ENCODE data around the gene DPEP2. TPM values are rescaled to one million over a fixed set of nuclear protein-coding genes. Genes with fewer than 3 reads are reported as not detected.

The DPEP2 gene
- total RNA-seq, 2 donors from 2014 or later = 0.20 TPM; not detected in 1

DNA sequence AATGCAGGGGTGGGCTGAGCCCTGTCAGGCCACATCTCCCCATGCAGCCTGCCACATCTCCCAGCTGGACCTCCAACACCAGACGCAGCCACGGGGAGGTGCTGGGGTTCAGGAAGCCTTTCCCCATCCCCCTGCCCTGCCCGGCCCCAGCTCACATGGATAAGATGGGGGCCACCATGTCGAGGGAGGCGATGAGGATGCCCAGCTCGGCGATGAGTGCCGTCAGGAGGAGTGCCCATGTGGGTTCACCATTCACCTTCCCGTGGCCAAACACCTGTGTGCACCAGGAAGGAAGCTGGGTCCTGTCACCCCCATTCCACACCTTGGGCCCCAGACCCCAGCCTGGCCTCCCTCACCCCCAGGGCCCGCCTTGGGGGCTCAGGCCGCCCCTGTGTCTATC lies 49.6 kb downstream of the DPEP2 start:
- Mint-ChIP-seq H3K4me3 (no peak overlapping the region), H3K9me3 (no peaks in the 10 kb centered on the region), H3K27ac (no peak overlapping the region), H3K27me3 (ENCODE audit: insufficient read depth) (no peaks in the 10 kb centered on the region), H3K4me1 (no peaks in the 10 kb centered on the region), H3K36me3 (ENCODE audit: low read depth) (peaks cover 38% of the 10 kb centered on the region)
- DNase-seq = no peak
- TF ChIP-seq, protein P1, sequence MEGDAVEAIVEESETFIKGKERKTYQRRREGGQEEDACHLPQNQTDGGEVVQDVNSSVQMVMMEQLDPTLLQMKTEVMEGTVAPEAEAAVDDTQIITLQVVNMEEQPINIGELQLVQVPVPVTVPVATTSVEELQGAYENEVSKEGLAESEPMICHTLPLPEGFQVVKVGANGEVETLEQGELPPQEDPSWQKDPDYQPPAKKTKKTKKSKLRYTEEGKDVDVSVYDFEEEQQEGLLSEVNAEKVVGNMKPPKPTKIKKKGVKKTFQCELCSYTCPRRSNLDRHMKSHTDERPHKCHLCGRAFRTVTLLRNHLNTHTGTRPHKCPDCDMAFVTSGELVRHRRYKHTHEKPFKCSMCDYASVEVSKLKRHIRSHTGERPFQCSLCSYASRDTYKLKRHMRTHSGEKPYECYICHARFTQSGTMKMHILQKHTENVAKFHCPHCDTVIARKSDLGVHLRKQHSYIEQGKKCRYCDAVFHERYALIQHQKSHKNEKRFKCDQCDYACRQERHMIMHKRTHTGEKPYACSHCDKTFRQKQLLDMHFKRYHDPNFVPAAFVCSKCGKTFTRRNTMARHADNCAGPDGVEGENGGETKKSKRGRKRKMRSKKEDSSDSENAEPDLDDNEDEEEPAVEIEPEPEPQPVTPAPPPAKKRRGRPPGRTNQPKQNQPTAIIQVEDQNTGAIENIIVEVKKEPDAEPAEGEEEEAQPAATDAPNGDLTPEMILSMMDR (conservative IDR thresholded peaks at IDR 0.05) = no peak
- Histone ChIP-seq H3K9me3 (ENCODE audit: control insufficient read depth, low read length) (no peaks in the 10 kb centered on the region), H3K27me3 (ENCODE audit: control insufficient read depth, insufficient read depth, low read length, poor library complexity, severe bottlenecking) (no peaks in the 10 kb centered on the region), H3K4me3 (ENCODE audit: low read length) (no peak overlapping the region), H3K9ac (ENCODE audit: extremely low read depth, low read length, poor library complexity, severe bottlenecking) (no peak overlapping the region), H3K27ac (ENCODE audit: low read depth, low read length) (no peak overlapping the region), H3K4me1 (ENCODE audit: control insufficient read depth, insufficient read depth, low read length) (no peaks in the 10 kb centered on the region), H3K36me3 (ENCODE audit: control insufficient read depth, insufficient read depth, low read length) (peaks cover 38% of the 10 kb centered on the region)
- whole genome bisulfite sequencing, 2 experiments (ENCODE audit: insufficient coverage in 1 of 2, insufficient read length in 1 of 2) = 95 to 96% methylated on average over 9 to 11 of the region's 11 CpGs

DNA sequence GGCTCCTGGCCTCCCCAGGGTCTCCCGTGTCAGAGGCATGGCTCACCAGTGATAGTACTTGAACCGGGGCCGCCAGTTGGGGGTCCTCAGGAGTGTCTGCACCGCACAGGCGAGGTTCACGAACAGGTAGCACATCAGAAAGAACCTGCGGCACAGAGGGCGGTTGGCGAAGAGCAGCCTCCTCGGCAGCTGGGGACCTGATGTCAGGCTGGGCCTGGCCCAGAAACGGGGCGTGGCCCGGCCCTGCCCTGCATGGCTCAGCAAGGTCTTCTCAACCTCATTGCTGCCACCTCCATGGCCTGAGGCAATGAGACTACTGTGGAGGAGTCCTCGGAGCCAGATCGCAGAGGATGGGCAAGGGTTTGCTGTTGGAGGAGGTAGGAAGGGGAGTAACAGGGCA lies 51.3 kb downstream of the DPEP2 start:
- peaks cover 6% of the 10 kb centered on the region for H3K4me1 Mint-ChIP-seq
- Histone ChIP-seq H3K4me1 (ENCODE audit: control insufficient read depth, insufficient read depth, low read length) (peaks cover 10% of the 10 kb centered on the region), H3K4me3 (ENCODE audit: low read length) (no peak overlapping the region), H3K27me3 (ENCODE audit: control insufficient read depth, insufficient read depth, low read length, poor library complexity, severe bottlenecking) (no peaks in the 10 kb centered on the region), H3K9me3 (ENCODE audit: control insufficient read depth, low read length) (no peaks in the 10 kb centered on the region), H3K27ac (ENCODE audit: low read depth, low read length) (no peak overlapping the region), H3K9ac (ENCODE audit: extremely low read depth, low read length, poor library complexity, severe bottlenecking) (no peak overlapping the region), H3K36me3 (ENCODE audit: control insufficient read depth, insufficient read depth, low read length) (peaks cover 37% of the 10 kb centered on the region)
- no peaks in the 10 kb centered on the region for H3K9me3 Mint-ChIP-seq
- DNase-seq = no peak
- H3K36me3 Mint-ChIP-seq (ENCODE audit: low read depth) = peaks cover 30% of the 10 kb centered on the region
- no peaks in the 10 kb centered on the region for H3K27me3 Mint-ChIP-seq (ENCODE audit: insufficient read depth)
- no peak overlapping the region for H3K27ac Mint-ChIP-seq
- TF ChIP-seq, protein P1 (conservative IDR thresholded peaks at IDR 0.05) = no peak
- 94 to 95% methylated on average over 15 of the region's 15 CpGs for WGBS, 2 experiments (ENCODE audit: insufficient coverage in 1 of 2, insufficient read length in 1 of 2)
- no peak overlapping the region for H3K4me3 Mint-ChIP-seq

DNA sequence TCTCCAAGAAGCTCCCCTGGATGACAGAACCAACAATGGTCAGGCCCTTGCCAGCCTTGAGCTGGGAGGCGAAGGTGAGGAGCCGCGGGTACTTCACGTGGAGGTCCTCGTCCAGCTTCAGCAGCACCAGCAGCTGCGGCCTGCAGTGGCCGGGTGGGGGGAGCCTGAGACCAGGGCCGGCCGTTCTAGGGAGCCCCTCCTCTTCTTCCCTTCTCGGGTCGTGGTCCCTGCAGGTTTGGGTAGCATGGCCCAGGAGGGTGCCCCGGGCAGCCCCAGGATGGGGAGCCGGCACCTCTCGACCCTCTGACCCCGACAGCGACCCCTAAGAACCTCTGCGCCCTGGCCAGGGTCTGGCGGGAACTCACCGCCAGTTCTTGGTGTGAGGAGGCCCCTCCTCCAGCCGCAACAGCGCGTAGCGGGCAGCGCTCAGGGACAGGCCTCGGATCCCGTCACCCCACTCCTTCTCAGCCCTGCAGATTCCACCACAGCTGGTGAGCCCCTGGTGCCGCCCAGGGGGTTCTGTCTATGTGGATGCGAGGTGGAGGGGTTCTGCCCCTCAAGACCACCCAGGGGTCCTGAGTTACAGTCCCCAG lies 52.2 kb downstream of the DPEP2 start:
- no peak for DNase-seq
- Mint-ChIP-seq H3K36me3 (ENCODE audit: low read depth) (peaks cover 29% of the 10 kb centered on the region), H3K9me3 (no peaks in the 10 kb centered on the region), H3K4me3 (no peak overlapping the region), H3K27me3 (ENCODE audit: insufficient read depth) (no peaks in the 10 kb centered on the region), H3K4me1 (peaks cover 6% of the 10 kb centered on the region), H3K27ac (no peak overlapping the region)
- WGBS, 2 experiments (ENCODE audit: insufficient coverage in 1 of 2, insufficient read length in 1 of 2) = 91 to 96% methylated on average over 10 to 28 of the region's 28 CpGs
- Histone ChIP-seq H3K36me3 (ENCODE audit: control insufficient read depth, insufficient read depth, low read length) (peaks cover 38% of the 10 kb centered on the region), H3K9ac (ENCODE audit: extremely low read depth, low read length, poor library complexity, severe bottlenecking) (no peak overlapping the region), H3K27ac (ENCODE audit: low read depth, low read length) (no peak overlapping the region), H3K4me3 (ENCODE audit: low read length) (no peak overlapping the region), H3K27me3 (ENCODE audit: control insufficient read depth, insufficient read depth, low read length, poor library complexity, severe bottlenecking) (no peaks in the 10 kb centered on the region), H3K9me3 (ENCODE audit: control insufficient read depth, low read length) (no peaks in the 10 kb centered on the region), H3K4me1 (ENCODE audit: control insufficient read depth, insufficient read depth, low read length) (peaks cover 10% of the 10 kb centered on the region)
- TF ChIP-seq, protein P1 (conservative IDR thresholded peaks at IDR 0.05) = no peak
